HG03108 (cell line): ENCODE measurements around the gene ZBTB46.
"Not testable (repeated sequence)": the region's sequence is repeated elsewhere in the genome, so short reads cannot be mapped to it uniquely, and the experiment has no call there.

Experiments used
- ATAC-seq: cut with Tn5 transposase; IDR thresholded peaks from one replicate; pipeline ENCODE4 v1.9.1; 2021; ENCODE audit warnings: moderate library complexity; ENCODE audit not compliant: unreplicated experiment

Gene ZBTB46

GRCh38 chr20:63858393-63859165 is 27.5 kb upstream of the ZBTB46 start:
- ATAC-seq: no peak

- ATAC-seq: no peak
Observed at GRCh38 chr20:63857764-63858392, 26.8 kb upstream of the ZBTB46 start.

- no peak for ATAC-seq
Observed at GRCh38 chr20:63856098-63856511, 25.0 kb upstream of the ZBTB46 start.

- ATAC-seq: no peak
Observed at GRCh38 chr20:63855363-63856097, 24.5 kb upstream of the ZBTB46 start.

- ATAC-seq: no peak
Observed at GRCh38 chr20:63854766-63855362, 23.8 kb upstream of the ZBTB46 start.

- ATAC-seq: no peak
Observed at GRCh38 chr20:63854069-63854765, 23.2 kb upstream of the ZBTB46 start.

GRCh38 chr20:63853733-63854068 is 22.6 kb upstream of the ZBTB46 start:
- ATAC-seq: not testable (repeated sequence)

GRCh38 chr20:63851548-63851943 is 20.5 kb upstream of the ZBTB46 start:
- ATAC-seq: not testable (repeated sequence)

GRCh38 chr20:63850689-63851547 is 19.9 kb upstream of the ZBTB46 start:
- peak; percentile 75 for ATAC-seq

- ATAC-seq: no peak
Observed at GRCh38 chr20:63848003-63848911, 17.2 kb upstream of the ZBTB46 start.

- ATAC-seq: no peak
Observed at GRCh38 chr20:63847237-63848002, 16.4 kb upstream of the ZBTB46 start.

- no peak for ATAC-seq
Observed at GRCh38 chr20:63846888-63847236, 15.8 kb upstream of the ZBTB46 start.

- no peak for ATAC-seq
Observed at GRCh38 chr20:63846128-63846771, 15.2 kb upstream of the ZBTB46 start.

- no peak for ATAC-seq
Observed at GRCh38 chr20:63844511-63844991, 13.5 kb upstream of the ZBTB46 start.

GRCh38 chr20:63843778-63844177 is 12.7 kb upstream of the ZBTB46 start:
- no peak for ATAC-seq

GRCh38 chr20:63843222-63843621 is 12.2 kb upstream of the ZBTB46 start:
- no peak for ATAC-seq

GRCh38 chr20:63842258-63842657 is 11.2 kb upstream of the ZBTB46 start:
- no peak for ATAC-seq

- no peak for ATAC-seq
Observed at GRCh38 chr20:63840405-63840828, 9.4 kb upstream of the ZBTB46 start.
